GM21515 (cell line): ENCODE data around the gene CCDC198.

Experiments used
- ATAC-seq: cut with Tn5 transposase; IDR thresholded peaks from one replicate; pipeline ENCODE4 v1.9.1; 2021; ENCODE audit not compliant: unreplicated experiment

The CCDC198 gene

GRCh38 chr14:57493467-57494181, at the start of gene CCDC198:
Gene CCDC198 (minus strand): TSS chr14:57493857. CDS start chr14:57493715, 142 bp downstream.
- peak; percentile 58 for ATAC-seq

- ATAC-seq: no peak
Measured at GRCh38 chr14:57533214-57533613, 39.6 kb upstream of the CCDC198 start.

- ATAC-seq: no peak
Measured at GRCh38 chr14:57530571-57530970, 36.9 kb upstream of the CCDC198 start.

- no peak for ATAC-seq
Measured at GRCh38 chr14:57526942-57527341, 33.3 kb upstream of the CCDC198 start.

- ATAC-seq: no peak
Measured at GRCh38 chr14:57519043-57519442, 25.4 kb upstream of the CCDC198 start.

- ATAC-seq: no peak
Measured at GRCh38 chr14:57512220-57512619, 18.6 kb upstream of the CCDC198 start.

GRCh38 chr14:57508756-57509155, 15.1 kb upstream of the CCDC198 start:
- ATAC-seq: no peak

GRCh38 chr14:57502586-57503254, 9.1 kb upstream of the CCDC198 start:
- no peak for ATAC-seq

- no peak for ATAC-seq
Measured at GRCh38 chr14:57501039-57501557, 7.4 kb upstream of the CCDC198 start.

GRCh38 chr14:57498659-57499058, 5.0 kb upstream of the CCDC198 start:
- ATAC-seq: no peak

GRCh38 chr14:57498035-57498434, 4.4 kb upstream of the CCDC198 start:
- ATAC-seq: no peak

- no peak for ATAC-seq
Measured at GRCh38 chr14:57495416-57495815, 1.8 kb upstream of the CCDC198 start.

GRCh38 chr14:57492859-57493258, 798 bp downstream of the CCDC198 start:
- ATAC-seq: no peak

GRCh38 chr14:57491640-57492039, 2.0 kb downstream of the CCDC198 start:
- ATAC-seq: no peak

GRCh38 chr14:57487771-57488170, 5.9 kb downstream of the CCDC198 start:
- ATAC-seq: no peak

- no peak for ATAC-seq
Measured at GRCh38 chr14:57486767-57487379, 6.8 kb downstream of the CCDC198 start.

GRCh38 chr14:57485635-57486034, 8.0 kb downstream of the CCDC198 start:
- peak; percentile 94 for ATAC-seq

- no peak for ATAC-seq
Measured at GRCh38 chr14:57482120-57482519, 11.5 kb downstream of the CCDC198 start.

- no peak for ATAC-seq
Measured at GRCh38 chr14:57480051-57480450, 13.6 kb downstream of the CCDC198 start.

- ATAC-seq: no peak
Measured at GRCh38 chr14:57479197-57479596, 14.5 kb downstream of the CCDC198 start.

GRCh38 chr14:57478050-57478449, 15.6 kb downstream of the CCDC198 start:
- ATAC-seq: no peak

GRCh38 chr14:57470909-57471308, 22.7 kb downstream of the CCDC198 start:
- ATAC-seq: no peak
